DOHH2 (cell line): ENCODE data around the gene VPS72.

ENCODE experiments used
- H3F3A ChIP-seq: fragments of 200-600 bp; sonication (generic), shearing (Covaris generic); 2 replicates; pipeline ENCODE4 v1.6.0; 2016; ENCODE audit warnings: antibody characterized with exemption, mild to moderate bottlenecking; ENCODE audit not compliant: control insufficient read depth, insufficient read depth
- H3K27ac ChIP-seq: fragments of 200-600 bp; sonication (generic); 2 replicates; pipeline ENCODE4 v1.5.1; 2014; ENCODE audit warnings: low read depth, mild to moderate bottlenecking, low read length, moderate library complexity
- H3K27me3 ChIP-seq: fragments of 200-600 bp; sonication (generic); 2 replicates; pipeline ENCODE4 v1.6.1; 2014; ENCODE audit warnings: mild to moderate bottlenecking, low read length, mixed read lengths; ENCODE audit not compliant: control insufficient read depth
- H3K36me3 ChIP-seq: fragments of 200-600 bp; sonication (generic); 2 replicates; pipeline ENCODE4 v1.6.1; 2014; ENCODE audit warnings: mild to moderate bottlenecking, low read length, moderate library complexity, mixed read lengths; ENCODE audit not compliant: control insufficient read depth
- H3K4me1 ChIP-seq: fragments of 200-600 bp; sonication (generic); 2 replicates; pipeline ENCODE4 v1.6.1; 2014; ENCODE audit warnings: mild to moderate bottlenecking, low read length, mixed read lengths; ENCODE audit not compliant: control insufficient read depth
- H3K4me2 ChIP-seq: fragments of 200-600 bp; sonication (generic); 2 replicates; pipeline ENCODE4 v1.6.0; 2014; ENCODE audit warnings: mild to moderate bottlenecking, low read length, moderate library complexity
- H3K4me3 ChIP-seq: fragments of 200-600 bp; sonication (generic); 2 replicates; pipeline ENCODE4 v1.5.1; 2014; ENCODE audit warnings: mild to moderate bottlenecking, low read length, mixed read lengths
- H3K79me2 ChIP-seq: fragments of 200-600 bp; sonication (generic); 2 replicates; pipeline ENCODE4 v1.6.1; 2014; ENCODE audit warnings: mild to moderate bottlenecking, low read length, mixed read lengths; ENCODE audit not compliant: control insufficient read depth
- H3K9me2 ChIP-seq: fragments of 200-600 bp; sonication (generic); replicated peaks from 2 replicates; pipeline ENCODE4 v1.6.1; 2014; ENCODE audit warnings: mild to moderate bottlenecking, low read length, mixed read lengths; ENCODE audit not compliant: control insufficient read depth
- H3K9me3 ChIP-seq: fragments of 200-600 bp; sonication (generic); 2 replicates; pipeline ENCODE4 v1.6.1; 2014; ENCODE audit warnings: antibody characterized with exemption, low read length, mixed read lengths; ENCODE audit not compliant: control insufficient read depth, insufficient read depth
- H4K20me1 ChIP-seq: fragments of 200-600 bp; sonication (generic); 2 replicates; pipeline ENCODE4 v1.6.0; 2014; ENCODE audit warnings: low read depth, mild to moderate bottlenecking, antibody characterized with exemption, low read length, moderate library complexity; ENCODE audit not compliant: control insufficient read depth, insufficient read depth
- CTCF ChIP-seq: fragments of 200-600 bp; sonication (generic); IDR thresholded peaks from one replicate; pipeline ENCODE4 v1.5.1; 2014; ENCODE audit warnings: antibody characterized with exemption, mild to moderate bottlenecking, low read depth, low read length; ENCODE audit not compliant: poor library complexity, severe bottlenecking
- EZH2phosphoT487 ChIP-seq: fragments of 200-600 bp; sonication (generic); IDR thresholded peaks from 2 replicates; pipeline ENCODE4 v1.6.1; 2017; ENCODE audit warnings: borderline replicate concordance, mild to moderate bottlenecking, antibody characterized with exemption, low read length, moderate library complexity, mixed read lengths

VPS72 gene

GRCh38 chr1:151189637-151190445 lies at the start of gene VPS72:
VPS72 (minus strand) TSS chr1:151190197; CDS start chr1:151190121, 76 bp downstream.
- H3F3A ChIP-seq, result peaks cover 10% of the 10 kb centered on the region
- H3K4me2 ChIP-seq, result peak within 1 kb of the TSS; percentile 96
- peaks cover 36% of the 10 kb centered on the region for H3K79me2 ChIP-seq
- TF ChIP-seq EZH2phosphoT487 (no peak), CTCF (no peak)
- no peaks in the 10 kb centered on the region for H3K27me3 ChIP-seq
- H3K9me2 ChIP-seq, result no peaks in the 10 kb centered on the region
- no peaks in the 10 kb centered on the region for H3K9me3 ChIP-seq
- H3K4me3 ChIP-seq, result peak within 1 kb of the TSS; percentile 91
- peaks cover 15% of the 10 kb centered on the region for H3K36me3 ChIP-seq
- H3K27ac ChIP-seq, result peak within 1 kb of the TSS; percentile 53
- H4K20me1 ChIP-seq, result no peaks in the 10 kb centered on the region
- H3K4me1 ChIP-seq, result peaks cover 22% of the 10 kb centered on the region

GRCh38 chr1:151238467-151238739 lies 48.4 kb upstream of the VPS72 start:
- no peak for TF ChIP-seq EZH2phosphoT487
- no peak for TF ChIP-seq CTCF
- Histone ChIP-seq H3K4me3 (no peak overlapping the region), H3K27ac (no peak overlapping the region), H4K20me1 (no peaks in the 10 kb centered on the region; the same call in 1 of the 2 replicates), H3F3A (no peaks in the 10 kb centered on the region), H3K79me2 (peaks cover 3% of the 10 kb centered on the region), H3K27me3 (no peaks in the 10 kb centered on the region), H3K9me3 (no peaks in the 10 kb centered on the region), H3K9me2 (no peaks in the 10 kb centered on the region), H3K4me1 (peaks cover 7% of the 10 kb centered on the region; the same call in 1 of the 2 replicates), H3K36me3 (peaks cover 96% of the 10 kb centered on the region), H3K4me2 (no peak overlapping the region)

GRCh38 chr1:151237678-151238466 lies 47.9 kb upstream of the VPS72 start:
- peaks cover 7% of the 10 kb centered on the region; the same call in 1 of the 2 replicates for H3K4me1 ChIP-seq
- no peaks in the 10 kb centered on the region for H3K27me3 ChIP-seq
- H3K36me3 ChIP-seq, result peaks cover 91% of the 10 kb centered on the region
- H4K20me1 ChIP-seq, result no peaks in the 10 kb centered on the region; the same call in 1 of the 2 replicates
- H3K4me2 ChIP-seq, result no peak overlapping the region
- no peak overlapping the region for H3K27ac ChIP-seq
- no peak overlapping the region for H3K4me3 ChIP-seq
- no peaks in the 10 kb centered on the region for H3K9me3 ChIP-seq
- no peaks in the 10 kb centered on the region for H3K9me2 ChIP-seq
- TF ChIP-seq EZH2phosphoT487 (no peak), CTCF (no peak)
- no peaks in the 10 kb centered on the region for H3F3A ChIP-seq
- peaks cover 3% of the 10 kb centered on the region for H3K79me2 ChIP-seq
